HUDEP-2 (cell line): ENCODE results near the gene FOXK2.

Experiments
- DNase-seq, 76 experiments: peaks; one replicate each; lab custom pipeline; 2025; ENCODE audit not compliant: unreplicated experiment in 76 of 76; lab: John Stamatoyannopoulos, UW

FOXK2 gene

DNA sequence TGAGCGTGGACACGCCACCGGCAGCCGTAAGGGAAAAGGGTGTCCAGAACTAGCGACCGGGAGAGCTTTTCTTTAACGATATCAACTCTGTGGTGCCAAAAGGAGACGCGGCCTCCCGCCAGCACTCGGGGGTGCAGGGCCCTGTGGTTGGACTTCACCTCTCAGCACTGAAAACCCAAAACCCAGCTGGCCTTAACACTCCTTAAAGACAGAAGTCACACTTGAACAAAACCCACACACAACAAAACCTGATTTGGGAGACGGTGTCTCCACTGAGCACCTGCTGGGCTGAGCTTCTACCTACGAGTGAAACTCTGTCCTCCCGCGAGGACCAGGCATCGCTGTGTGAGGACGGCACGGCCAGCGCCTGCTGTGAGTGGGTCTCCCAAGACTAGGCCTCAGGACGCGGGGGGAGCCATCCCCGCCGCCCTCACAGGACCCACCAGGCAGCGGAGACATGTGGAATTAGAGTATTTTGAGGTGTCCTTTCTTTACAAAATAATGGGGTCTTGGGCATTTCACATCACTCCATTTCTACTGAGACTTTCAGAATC is 82.0 kb downstream of the FOXK2 start:
- no peak for DNase-seq

DNA sequence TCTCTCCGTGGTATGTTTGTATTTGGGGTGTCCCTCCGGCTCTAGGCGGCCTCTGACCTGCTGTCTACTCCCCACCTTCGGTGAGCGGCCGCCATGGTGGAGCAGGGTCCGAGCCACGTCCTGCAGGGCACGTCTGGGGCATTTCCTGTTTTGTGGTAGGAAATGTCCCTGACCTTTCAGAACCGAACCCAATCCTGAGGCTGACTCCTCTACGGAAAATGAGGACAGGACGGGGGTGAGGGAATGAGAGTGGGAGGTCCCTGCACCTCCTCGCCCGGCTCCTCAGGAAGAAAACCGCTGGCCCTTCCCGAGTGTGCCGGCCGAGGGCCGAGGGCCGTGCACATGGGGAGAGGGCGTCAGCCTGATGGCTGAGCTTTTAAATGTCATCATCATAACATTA is 83.0 kb downstream of the FOXK2 start:
- DNase-seq: no peak

DNA sequence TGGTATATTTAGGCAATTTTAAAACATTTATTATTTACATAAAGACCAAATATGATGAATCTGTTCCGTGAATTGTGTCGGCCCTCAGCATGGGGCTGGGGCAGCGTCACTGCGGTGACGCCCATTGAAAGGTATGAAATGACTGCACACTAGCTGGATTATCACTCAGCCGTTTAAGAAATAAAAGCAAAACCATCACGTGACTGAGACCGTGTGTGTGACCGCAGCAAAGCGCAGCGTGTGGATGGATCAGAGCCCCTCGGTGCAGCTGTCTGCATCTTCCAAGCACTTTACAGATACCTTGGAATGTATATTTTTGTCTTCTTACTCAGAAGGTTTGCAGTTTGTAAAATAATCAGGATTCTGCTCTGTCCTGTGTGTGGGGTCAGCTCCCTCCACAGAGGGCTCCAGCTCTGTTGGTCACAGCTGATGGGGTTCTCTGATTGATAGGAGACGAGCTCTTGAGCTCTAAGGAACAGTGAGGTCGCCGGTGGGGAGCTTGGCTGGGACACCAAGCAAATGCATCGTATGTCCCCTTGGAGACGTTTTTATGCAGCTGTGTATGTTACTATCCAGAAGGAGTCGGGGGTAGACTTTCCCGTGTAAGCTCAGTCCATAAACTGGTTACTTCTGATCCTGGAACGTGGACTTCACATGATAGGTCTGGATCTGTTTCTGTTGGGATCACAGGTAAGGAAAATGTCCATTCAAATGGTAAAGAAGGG is 83.6 kb downstream of the FOXK2 start:
- no peak for DNase-seq

DNA sequence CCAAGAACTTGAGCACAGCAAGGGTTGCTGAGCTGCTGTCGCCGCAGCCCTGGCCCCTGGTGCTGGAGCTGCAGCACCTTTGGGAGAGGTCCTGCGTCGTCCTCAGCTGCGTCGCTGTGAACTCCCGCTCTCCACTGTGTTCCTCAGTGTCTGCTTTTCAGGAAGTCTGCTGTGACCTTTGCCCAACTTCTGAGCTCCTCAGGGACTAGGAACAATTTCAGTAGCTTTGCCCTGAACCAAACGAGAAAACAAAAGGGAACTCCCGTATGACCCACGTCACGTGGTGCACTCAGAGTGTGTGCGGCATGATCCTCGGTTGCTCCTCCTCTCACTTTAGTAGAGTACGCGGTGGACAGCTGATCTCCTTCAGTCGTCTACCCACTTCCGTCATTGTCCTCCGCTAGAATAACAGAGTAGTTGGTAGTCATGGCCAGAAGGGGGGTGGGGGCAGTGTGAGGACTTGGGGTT is 84.5 kb downstream of the FOXK2 start:
- DNase-seq: peak in 13 of 76 experiments; percentile 7 to 37 (median 18)

DNA sequence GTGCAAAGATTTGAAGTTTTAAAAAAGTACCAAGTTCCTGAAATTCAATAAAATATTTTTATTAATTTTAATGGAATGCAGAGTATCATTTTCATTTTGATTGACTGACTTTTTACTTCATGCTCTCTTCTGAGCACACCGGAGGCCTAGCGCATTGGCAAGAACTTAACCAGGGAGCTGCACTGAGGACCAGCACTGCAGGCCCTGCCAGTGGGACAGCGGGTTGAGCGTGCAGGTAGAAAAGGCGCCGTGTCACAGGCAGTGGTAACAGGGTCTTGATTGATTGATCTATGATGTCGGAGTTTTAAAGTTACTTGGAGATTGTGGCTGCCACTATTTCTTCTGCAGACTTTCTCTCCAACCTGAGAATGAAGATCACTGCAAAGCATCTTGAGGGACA is 85.0 kb downstream of the FOXK2 start:
- no peak for DNase-seq

DNA sequence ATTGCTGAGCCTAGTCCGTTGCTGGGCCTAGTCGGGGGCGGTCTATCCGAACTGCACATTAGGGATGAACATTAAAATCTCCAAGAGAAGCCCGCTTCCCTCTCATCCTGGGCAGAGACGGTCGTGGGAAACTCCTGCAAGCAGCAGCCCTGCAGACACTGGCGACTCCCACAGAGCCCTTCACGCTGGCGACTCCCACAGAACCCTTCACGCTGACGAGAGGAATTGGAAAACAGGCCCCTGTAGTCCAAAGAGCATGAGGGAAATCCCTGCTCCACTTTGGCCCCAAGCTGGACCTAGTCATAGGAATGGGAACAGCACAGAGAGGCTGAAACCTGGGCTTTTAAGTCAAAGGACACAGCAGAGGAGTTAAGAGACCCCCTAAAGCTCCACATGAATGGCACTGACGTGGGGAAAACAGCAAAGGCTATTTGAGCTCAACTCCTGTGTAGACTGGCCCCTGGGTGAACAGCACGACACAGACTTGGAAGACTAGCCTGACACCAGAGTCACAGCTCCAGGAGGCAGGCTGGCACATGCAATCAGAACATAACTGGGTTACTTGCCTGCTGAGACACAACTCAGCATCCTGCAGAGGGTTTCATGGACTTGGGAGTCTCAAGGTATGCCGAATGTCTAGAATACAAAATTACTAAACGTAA is 86.5 kb downstream of the FOXK2 start:
- DNase-seq: no peak

DNA sequence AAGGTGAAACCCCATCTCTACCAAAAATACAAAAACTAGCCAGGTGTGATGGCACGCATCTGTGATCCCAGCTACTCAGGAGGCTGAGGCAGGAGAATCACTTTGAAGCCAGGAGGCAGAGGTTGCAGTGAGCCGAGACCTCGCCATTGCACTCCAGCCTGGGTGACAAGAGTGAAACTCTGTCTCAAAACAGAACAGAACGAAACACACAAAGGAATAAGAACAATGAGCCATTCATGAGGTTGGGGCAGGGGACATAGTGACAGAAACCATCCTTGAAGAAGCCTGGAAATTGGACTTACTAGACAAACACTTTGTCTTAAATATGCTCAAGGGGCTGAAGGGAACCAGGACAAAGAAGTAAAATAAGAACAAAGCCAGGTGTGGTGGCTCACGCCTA is 89.3 kb downstream of the FOXK2 start:
- DNase-seq: no peak

DNA sequence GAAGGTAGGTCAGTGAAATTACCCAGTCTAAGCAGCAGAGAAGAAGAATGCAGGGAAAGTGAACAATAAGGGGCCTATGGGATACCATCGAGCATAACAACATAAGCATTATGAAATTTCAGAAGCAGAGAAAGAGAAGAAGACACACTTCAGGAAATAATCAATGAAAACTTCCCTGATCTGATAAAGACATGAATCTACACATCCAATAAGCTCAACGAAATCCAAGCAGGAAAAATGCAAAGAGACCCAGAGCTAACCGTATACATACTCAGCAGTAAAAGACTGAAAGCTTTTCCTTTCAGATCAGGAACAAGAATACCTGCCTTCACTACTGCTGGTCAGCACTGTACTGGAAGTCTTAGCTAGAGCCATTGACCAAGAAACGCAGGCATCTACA is 90.1 kb downstream of the FOXK2 start:
- no peak for DNase-seq

DNA sequence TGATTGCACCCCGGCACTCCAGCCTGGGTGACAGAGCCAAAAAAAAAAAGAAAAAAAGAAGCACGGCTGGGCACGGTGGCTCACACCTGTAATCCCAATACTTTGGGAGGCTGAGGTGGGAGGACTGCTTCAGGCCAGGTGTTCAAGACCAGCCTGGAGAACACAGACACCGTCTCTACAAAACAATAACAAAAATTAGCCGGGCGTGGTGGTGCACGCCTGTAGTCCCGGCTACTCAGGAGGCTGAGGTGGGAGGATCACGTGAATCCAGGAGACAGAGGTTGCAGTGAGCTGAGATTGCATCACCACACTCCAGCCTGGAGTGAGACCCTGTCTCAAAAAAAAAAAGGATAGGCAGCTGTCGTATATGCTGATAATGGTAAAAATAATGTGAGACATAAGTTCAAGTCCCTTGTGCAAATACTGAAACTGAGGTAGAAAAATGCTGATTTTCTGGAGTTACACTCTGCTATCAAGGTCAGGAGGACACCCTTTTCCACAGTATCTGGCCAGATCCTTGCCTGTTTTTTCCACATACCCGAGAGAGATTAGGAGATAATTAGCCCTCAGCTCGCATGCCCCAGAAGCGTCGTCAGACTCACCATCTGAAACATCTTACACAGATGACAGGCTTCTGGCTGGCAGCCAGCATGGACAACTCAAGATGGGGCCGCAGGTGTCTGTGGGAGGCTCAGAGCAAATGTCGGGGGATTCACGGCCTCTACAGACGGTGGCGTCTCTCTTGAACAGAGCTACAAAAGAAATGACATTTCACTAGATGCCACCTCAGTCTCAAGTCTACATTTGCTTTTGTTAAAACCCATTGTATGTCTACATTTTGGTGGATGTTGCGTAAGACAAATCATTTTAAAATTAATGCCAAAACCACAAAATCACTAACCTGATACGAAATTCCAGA is 91.9 kb downstream of the FOXK2 start:
- DNase-seq: peak in 18 of 76 experiments; percentile 6 to 65 (median 25)

DNA sequence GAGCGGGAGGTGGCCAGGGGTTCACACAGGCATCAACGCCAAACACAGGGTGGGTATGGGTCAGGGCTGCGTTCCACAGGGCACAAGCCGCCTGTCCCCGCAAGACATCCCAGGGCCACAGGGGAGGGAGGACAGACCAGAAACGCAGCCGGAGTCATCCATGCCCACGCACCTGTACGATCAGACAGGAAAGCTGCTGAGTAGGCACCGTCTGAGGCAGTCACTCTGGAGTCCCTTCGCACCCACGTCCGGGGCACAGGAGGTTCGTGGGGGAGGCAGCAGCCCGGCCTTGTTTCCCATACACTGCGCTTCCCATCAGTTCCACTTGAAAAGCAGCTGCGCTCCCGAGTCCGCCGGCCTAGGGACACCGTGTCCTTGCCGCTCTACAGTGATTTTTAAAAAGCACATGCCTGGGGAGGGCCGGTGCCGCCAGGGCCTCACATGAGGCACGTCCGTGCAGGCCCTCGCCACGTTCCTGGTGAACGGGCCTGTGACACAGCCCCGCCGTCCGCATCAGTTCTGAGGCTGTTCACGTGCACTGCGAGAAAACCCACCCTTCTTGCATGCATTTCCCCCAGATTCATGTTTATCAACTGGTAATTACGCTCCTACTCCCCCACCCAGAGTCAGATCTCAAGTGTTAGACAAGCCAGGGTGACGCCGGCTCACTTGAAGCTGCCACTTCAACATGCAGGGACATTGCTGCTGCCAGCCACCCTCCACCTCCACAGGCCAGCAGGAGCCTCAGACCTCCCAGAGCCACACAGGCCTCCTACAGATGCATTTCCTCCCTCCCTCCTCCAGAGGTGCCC is 94.0 kb downstream of the FOXK2 start:
- no peak for DNase-seq

DNA sequence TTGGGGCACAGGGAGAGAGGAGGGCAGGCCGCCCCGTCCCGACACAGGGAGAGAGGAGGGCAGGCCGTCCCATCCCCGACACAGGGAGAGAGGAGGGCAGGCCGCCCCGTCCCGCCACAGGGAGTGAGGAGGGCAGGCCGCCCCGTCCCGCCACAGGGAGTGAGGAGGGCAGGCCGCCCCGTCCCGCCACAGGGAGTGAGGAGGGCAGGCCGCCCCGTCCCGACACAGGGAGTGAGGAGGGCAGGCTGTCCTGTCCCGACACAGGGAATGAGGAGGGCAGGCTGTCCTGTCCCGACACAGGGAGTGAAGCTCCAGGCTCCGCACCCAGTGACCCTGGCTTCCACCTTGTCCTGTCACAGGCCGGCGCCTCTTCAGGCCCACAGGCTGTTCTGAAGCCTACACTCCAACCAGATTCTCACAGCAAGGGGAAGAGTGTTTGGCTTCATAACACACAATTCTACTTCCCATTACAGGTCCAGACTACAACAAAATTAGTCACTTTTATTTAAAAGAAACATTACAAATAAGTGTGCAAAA is 94.6 kb downstream of the FOXK2 start:
- no peak for DNase-seq

DNA sequence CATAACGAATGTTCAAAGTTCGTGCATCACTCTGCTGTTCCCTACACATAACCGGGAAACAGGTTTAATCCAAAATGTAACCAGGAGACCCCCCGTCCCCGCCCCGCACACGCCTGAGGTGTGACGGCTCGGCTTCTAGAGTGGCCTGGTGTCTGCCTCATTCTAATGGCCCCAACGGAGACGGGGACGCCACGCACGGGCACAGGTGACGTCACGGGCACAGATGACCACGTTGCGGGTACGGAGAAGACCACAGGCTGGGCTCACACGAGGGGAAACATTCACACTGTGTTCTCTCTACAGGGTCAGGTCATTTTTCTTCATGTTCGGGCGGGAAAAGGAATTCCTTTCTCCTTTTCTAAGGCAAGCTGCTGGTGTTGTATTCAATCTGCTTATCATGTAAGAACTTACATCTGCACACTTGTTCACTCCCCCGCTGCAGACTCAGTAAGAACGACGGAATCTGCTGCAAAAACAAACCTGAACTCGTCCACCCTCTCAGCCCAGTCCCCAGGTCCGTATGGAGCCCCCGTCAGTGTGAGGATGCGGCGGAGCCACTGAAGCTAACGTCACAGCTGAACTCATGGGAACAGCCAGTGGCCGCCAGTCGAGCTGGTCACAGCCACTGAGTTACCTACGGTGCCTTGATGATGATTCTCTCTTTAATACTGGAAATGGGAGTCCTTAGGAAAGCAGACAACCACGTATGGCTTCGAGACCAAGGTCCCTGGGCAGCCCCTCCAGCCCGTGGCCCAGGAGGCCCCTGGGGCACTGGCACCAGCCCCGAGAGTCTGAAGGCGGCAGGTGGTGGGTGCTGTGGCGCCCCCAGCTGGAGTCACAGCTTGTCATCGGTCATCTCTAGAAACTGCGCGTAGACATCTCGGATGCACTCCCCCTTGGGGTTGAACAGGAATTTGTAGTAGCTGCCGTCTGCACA is 95.8 kb downstream of the FOXK2 start:
- no peak for DNase-seq

DNA sequence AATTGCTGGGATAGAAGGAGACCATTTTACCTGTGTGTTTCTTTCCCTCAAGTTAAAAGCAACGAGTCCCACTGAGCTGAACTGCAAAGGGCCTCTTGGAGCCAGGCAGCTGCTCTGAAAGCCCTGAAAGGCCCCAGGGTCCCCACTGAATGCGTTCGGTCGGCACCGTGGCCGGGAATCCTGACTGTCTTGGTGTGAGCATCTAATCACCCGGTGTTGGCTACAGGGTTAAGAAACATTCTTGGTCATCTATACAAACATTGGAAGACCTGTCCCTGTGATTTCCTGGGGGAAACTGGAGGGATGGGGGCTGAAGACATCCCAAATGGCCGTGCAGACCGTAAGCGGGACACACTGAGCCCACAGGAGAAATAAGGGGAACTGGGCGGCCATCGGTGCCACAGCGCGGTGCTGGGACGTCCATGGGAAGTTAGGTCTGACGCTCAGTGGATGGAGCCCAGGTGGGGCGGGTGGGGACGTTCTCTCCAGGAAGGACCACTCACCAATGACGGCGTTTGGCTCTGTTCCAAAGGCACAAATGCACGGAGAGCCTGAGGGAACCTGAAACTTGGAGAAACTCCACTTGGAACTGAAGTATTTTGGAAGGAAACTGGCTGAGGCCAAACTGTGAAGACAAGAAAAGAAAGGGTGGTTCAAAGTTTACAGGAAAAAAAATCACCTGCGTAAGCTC is 96.6 kb downstream of the FOXK2 start:
- DNase-seq: no peak

DNA sequence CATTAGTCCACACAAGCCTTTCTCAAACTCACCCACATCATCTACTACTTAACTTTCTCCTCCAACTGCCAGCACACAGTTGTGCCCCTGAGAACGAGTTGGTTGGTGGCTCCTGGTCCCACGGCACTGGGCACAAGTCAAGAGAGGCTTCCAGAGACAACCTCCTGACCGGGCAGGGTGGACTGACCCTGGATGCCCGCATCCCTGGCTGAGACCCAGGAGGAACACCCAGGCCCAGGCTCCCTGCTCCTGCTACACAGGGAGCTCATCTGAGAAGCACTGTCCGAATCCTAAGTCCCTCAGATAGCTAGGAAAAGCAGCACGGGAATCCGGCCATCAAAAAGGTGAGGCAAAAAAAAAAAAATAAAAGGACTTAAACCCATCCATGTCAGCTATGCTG is 99.7 kb downstream of the FOXK2 start:
- no peak for DNase-seq

DNA sequence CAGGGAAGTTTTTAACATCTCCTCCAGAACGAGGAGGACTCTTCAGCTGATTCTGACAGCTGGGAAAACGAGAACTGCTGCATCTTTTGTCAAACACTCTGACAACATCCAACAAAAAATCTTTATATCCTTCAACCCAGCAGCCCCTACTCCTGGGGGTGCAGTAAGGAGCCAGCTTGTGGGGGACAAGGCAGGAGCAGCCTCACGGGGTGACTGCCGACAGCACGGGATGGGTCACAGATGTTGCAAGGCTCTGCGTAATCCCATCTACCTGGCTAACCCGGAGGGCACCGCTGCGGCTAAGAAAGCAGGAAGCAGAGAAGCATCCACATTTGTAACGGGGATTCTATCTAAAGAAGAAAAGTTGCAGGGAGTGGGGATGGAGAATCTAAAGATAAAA is 100.1 kb downstream of the FOXK2 start:
- DNase-seq: no peak

DNA sequence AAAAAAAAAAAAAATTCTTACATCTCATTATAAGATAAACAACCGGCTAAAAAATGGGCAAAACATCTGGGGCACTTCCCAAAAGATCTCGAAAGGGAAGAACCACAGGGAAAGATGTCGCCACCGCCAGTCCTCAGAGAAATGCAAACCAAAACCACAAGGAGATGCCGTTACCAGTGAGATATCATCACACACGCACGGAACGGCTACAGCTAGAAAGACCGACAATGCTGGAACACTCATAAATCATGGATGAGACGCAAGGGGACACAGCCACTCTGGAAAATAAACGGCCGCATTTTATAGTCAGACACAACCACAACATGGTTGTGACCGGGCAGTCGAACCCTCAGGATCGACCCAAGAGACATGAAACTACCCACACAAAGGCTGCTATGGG is 104.2 kb downstream of the FOXK2 start:
- DNase-seq: no peak

DNA sequence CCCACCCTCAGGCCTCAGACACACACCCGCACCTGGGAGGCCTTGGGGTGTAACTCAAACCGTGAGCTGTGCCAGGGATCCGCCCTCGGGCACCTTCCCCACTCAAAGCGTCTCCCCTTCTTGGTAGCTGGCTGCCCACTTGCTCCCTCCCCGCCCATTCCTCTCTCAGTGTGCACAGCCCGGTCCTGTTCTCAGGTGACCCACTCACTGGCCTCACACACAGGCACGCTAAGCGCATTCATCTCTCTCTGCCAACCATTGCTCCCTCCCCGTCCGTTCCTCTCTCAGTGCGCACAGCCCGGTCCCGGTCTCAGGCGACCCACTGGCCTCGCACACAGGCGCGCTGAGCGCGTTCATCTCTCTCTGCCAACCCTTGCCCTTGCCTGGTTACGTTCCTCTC is 107.9 kb downstream of the FOXK2 start:
- DNase-seq: no peak

DNA sequence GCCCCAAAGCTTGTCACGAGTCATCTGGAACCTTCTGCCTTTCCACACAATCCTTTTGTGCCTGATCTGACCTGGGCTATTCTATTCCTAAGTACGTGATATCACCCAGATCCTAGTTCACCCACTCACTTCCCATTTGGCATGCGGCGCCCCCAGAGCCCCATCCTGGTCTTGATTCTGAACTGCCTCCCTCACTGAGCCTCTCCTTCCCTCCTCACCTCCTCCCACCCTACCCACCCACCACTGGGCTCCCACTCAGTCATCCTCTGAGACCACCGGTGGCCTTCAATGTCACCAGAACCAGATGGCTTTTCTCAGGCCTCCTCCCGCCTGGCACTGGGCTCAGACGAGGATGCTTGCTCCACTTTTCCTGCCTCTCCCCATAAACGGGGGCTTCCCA is 110.2 kb downstream of the FOXK2 start:
- no peak for DNase-seq
